PC-9 (cell line): ENCODE results near the gene ACAP2. TPM values are rescaled to one million over a fixed set of nuclear protein-coding genes. Genes with fewer than 3 reads are reported as not detected.
A peak's percentile ranks its signal among the peaks of the same experiment; 100 is the strongest.

ENCODE experiments used
- BruUV-seq: library from RNA; stranded (reverse); fragments of 400-500 nt; replicated peaks from 2 replicates; lab custom pipeline; 2021; lab: Mats Ljungman, UMichigan
- CTCF ChIA-PET: fragments of 300-600 bp; sonication (Branson Sonifier 250); formaldehyde crosslinking; loops from one replicate; lab custom pipeline; 2022; ENCODE audit warnings: antibody characterized with exemption; lab: Charles Lee
- POLR2A ChIA-PET: fragments of 300-600 bp; sonication (Branson Sonifier 250); formaldehyde crosslinking; loops from one replicate; lab custom pipeline; 2022; ENCODE audit warnings: antibody characterized with exemption; ENCODE audit not compliant: unreplicated experiment; lab: Charles Lee
- DNase-seq, 2 experiments: peaks; one replicate each; pipeline versions ENCODE4 v3.0.0 to v3.0.0-alpha.2; 2015 to 2022; ENCODE audit warnings: mixed read lengths in 1 of 2
- H2AFZ ChIP-seq: fragments of 200-600 bp; sonication (generic); 2 replicates; pipeline ENCODE4 v1.8.1; 2017; ENCODE audit warnings: antibody characterized with exemption
- H3F3A ChIP-seq: fragments of 200-600 bp; sonication (generic); 2 replicates; pipeline ENCODE4 v1.8.1; 2017; ENCODE audit warnings: antibody characterized with exemption, mild to moderate bottlenecking, low read depth; ENCODE audit not compliant: insufficient read depth
- H3K27ac ChIP-seq: fragments of 200-600 bp; sonication (generic); 2 replicates; pipeline ENCODE4 v1.6.1; 2016; ENCODE audit warnings: mixed run types
- H3K27me3 ChIP-seq: fragments of 200-600 bp; sonication (generic); 2 replicates; pipeline ENCODE4 v1.6.1; 2016; ENCODE audit warnings: low read depth, mixed run types; ENCODE audit not compliant: insufficient read depth
- H3K36me3 ChIP-seq: fragments of 200-600 bp; sonication (generic); 2 replicates; pipeline ENCODE4 v1.6.1; 2016; ENCODE audit warnings: low read depth, mixed run types
- H3K4me1 ChIP-seq: fragments of 200-600 bp; sonication (generic); replicated peaks from 2 replicates; pipeline ENCODE4 v1.6.1; 2016; ENCODE audit warnings: mixed run types; ENCODE audit not compliant: insufficient read depth
- H3K4me2 ChIP-seq: fragments of 200-600 bp; sonication (generic); 2 replicates; pipeline ENCODE4 v1.6.1; 2017; ENCODE audit warnings: mixed run types
- H3K4me3 ChIP-seq: fragments of 200-600 bp; sonication (generic); 2 replicates; pipeline ENCODE4 v1.6.1; 2016; ENCODE audit warnings: mixed run types
- H3K79me2 ChIP-seq: fragments of 200-600 bp; sonication (generic); 2 replicates; pipeline ENCODE4 v1.6.1; 2017; ENCODE audit warnings: low read depth, mixed run types
- H3K9me2 ChIP-seq: fragments of 200-600 bp; sonication (generic); 2 replicates; pipeline ENCODE4 v1.8.1; 2017; ENCODE audit warnings: mild to moderate bottlenecking; ENCODE audit not compliant: insufficient read depth
- H3K9me3 ChIP-seq: fragments of 200-600 bp; sonication (generic); 2 replicates; pipeline ENCODE4 v1.8.1; 2016; ENCODE audit warnings: low read depth; ENCODE audit not compliant: insufficient read depth
- H4K20me1 ChIP-seq: fragments of 200-600 bp; sonication (generic); 2 replicates; pipeline ENCODE4 v1.8.1; 2017; ENCODE audit not compliant: insufficient read depth
- CTCF ChIP-seq: fragments of 200-600 bp; sonication (generic); conservative IDR thresholded peaks from 2 replicates; pipeline ENCODE4 v1.6.1; 2017; ENCODE audit warnings: mixed run types, antibody characterized with exemption, mild to moderate bottlenecking, moderate library complexity
- EZH2 ChIP-seq: fragments of 200-600 bp; sonication (generic); IDR thresholded peaks from 2 replicates; pipeline ENCODE4 v1.8.0; 2017; ENCODE audit warnings: antibody characterized with exemption, low read depth
- intact Hi-C: fragments of 100-400 bp; cut with micrococcal nuclease; formaldehyde crosslinking; loops from one replicate; pipeline ENCODE4 v1.10.0; 2022; ENCODE audit not compliant: unreplicated experiment
- total RNA-seq: library from RNA; stranded (reverse); gene quantifications from 2 replicates; pipeline ENCODE4 v1.2.3, GENCODE V29; 2021

Gene ACAP2
- total RNA-seq, 1 experiment from 2014 or later = 67.9 TPM

DNA sequence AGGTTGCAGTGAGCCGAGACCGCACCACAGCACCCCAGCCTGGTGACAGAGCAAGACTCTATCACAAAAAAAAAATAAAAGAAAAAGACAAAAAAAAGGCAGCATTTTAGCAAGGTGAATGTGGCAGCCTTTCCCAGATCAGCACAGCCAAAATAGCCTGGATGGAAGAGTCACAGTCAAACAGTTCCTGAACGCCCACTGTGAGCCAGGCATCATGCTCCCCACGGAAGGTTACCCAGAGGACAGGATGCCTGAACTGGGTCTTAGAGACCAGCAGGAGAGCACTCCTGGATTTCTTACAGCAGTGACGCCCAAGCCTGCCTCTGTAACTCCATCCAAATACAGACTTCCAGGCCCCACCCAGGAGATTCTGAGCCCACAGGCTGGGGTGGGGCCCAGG is 176.4 kb downstream of the ACAP2 start:
- POLR2A ChIA-PET = no interaction called here

GRCh38 chr3:195265363-195265976 is 177.3 kb downstream of the ACAP2 start:
- Histone ChIP-seq H3K9me2 (no peaks in the 10 kb centered on the region), H3K36me3 (no peaks in the 10 kb centered on the region), H3K4me1 (peaks cover 12% of the 10 kb centered on the region), H3K9me3 (no peaks in the 10 kb centered on the region), H2AFZ (no peak overlapping the region), H4K20me1 (no peaks in the 10 kb centered on the region), H3K27me3 (no peaks in the 10 kb centered on the region), H3K27ac (no peak overlapping the region), H3K4me3 (no peak overlapping the region), H3F3A (peaks cover 5% of the 10 kb centered on the region; the same call in 1 of the 2 replicates), H3K79me2 (peaks cover 7% of the 10 kb centered on the region; the same call in 1 of the 2 replicates), H3K4me2 (no peak overlapping the region)
- POLR2A ChIA-PET = interaction anchor here (0.8 kb wide), 1 partner anchor 1021 kb away, joined by 3 read pairs; no protein-coding TSS in a partner anchor
- CTCF ChIA-PET = no interaction called here
- no TSS peak for BruUV-seq
- intact Hi-C loops = loop anchor here (10.0 kb wide), 1 partner anchor 931 kb away; no protein-coding TSS in a partner anchor
- DNase-seq = no peak
- TF ChIP-seq EZH2 (no peak), CTCF (no peak)

More for the DNA sequence above, 176.4 kb downstream of the ACAP2 start:
- Histone ChIP-seq H2AFZ (no peak overlapping the region), H3K9me3 (no peaks in the 10 kb centered on the region), H3K4me1 (peaks cover 11% of the 10 kb centered on the region), H3K4me3 (no peak overlapping the region), H3K36me3 (no peaks in the 10 kb centered on the region), H3F3A (no peaks in the 10 kb centered on the region; the same call in 1 of the 2 replicates), H3K79me2 (peaks cover 7% of the 10 kb centered on the region; the same call in 1 of the 2 replicates), H3K27ac (no peak overlapping the region), H4K20me1 (no peaks in the 10 kb centered on the region), H3K9me2 (no peaks in the 10 kb centered on the region), H3K27me3 (no peaks in the 10 kb centered on the region), H3K4me2 (no peak overlapping the region)
- CTCF ChIA-PET = interaction anchor here (0.7 kb wide), 1 partner anchor 45 kb away, joined by 5 read pairs; no protein-coding TSS in a partner anchor
- TF ChIP-seq EZH2 (no peak), CTCF (no peak)
- intact Hi-C loops = loop anchor here (10.0 kb wide), 1 partner anchor 932 kb away; no protein-coding TSS in a partner anchor
- BruUV-seq = no TSS peak
- DNase-seq = no peak

DNA sequence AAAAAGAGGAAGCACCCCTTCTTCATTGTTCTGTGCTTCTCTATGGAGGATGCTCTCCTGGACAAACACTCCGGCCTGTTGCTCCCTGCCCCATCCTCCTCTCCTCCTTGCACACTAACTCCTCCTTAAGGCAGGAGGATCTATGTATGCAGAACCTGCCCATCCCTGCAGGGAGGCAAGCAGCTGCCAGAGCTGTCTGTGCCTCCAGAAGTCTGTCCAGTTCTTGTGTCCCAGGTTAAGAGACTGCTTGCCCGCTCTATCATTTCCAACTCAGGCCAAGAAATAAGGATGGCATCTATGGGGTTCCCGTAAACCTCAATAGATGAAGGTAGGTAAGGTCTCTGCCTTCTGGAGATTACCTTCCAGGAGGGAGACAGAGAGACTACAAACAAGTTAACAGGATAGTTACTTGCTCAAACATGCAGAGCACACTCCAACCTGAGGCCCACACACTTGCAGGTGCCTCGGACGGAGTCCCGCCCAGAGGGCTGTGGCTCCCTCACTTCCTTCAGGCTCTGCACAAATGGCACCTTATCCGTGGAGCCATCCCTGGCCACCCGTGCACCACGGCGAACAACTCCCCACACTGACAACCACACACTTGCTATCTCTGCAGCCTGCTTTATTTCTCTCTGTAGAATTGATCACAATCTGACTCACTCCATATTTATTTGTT is 178.8 kb downstream of the ACAP2 start:
- Histone ChIP-seq H3K27ac (no peak overlapping the region), H3K9me3 (no peaks in the 10 kb centered on the region), H3K4me3 (no peak overlapping the region), H3F3A (peaks cover 5% of the 10 kb centered on the region; the same call in 1 of the 2 replicates), H3K27me3 (no peaks in the 10 kb centered on the region), H2AFZ (no peak overlapping the region), H3K9me2 (no peaks in the 10 kb centered on the region), H3K4me2 (no peak overlapping the region), H4K20me1 (no peaks in the 10 kb centered on the region), H3K79me2 (no peaks in the 10 kb centered on the region), H3K4me1 (peaks cover 6% of the 10 kb centered on the region), H3K36me3 (no peaks in the 10 kb centered on the region)
- peak in 1 of 2 experiments; percentile 6 for DNase-seq
- BruUV-seq = no TSS peak
- no peak for TF ChIP-seq CTCF
- TF ChIP-seq EZH2 = no peak
- ChIA-PET POLR2A (no interaction called here), CTCF (no interaction called here)
- intact Hi-C loops = loop anchor here (10.0 kb wide), 1 partner anchor 929 kb away; no protein-coding TSS in a partner anchor
